H1 (cell line): Measurements from ENCODE around the gene THYN1. TPM values are rescaled to one million over a fixed set of nuclear protein-coding genes. Genes with fewer than 3 reads are reported as not detected.

Experiments
- BACH1 ChIP-seq: IDR thresholded peaks from 2 replicates; pipeline ENCODE4 v1.6.1; 2012; ENCODE audit warnings: low read length, improper control_type of control experiment
- BCL11A ChIP-seq, 2 experiments: IDR thresholded peaks; one replicate each; pipeline ENCODE4 v1.6.1; 2011; ENCODE audit warnings: low read depth in 2 of 2, low read length in 2 of 2, mild to moderate bottlenecking in 2 of 2
- CHD7 ChIP-seq: fragments of 300-600 bp; sonication (generic); IDR thresholded peaks from 2 replicates; pipeline ENCODE4 v1.7.1; 2012; ENCODE audit warnings: low read length, moderate library complexity, mild to moderate bottlenecking, inconsistent platforms; ENCODE audit not compliant: insufficient replicate concordance
- JUND ChIP-seq: IDR thresholded peaks from 2 replicates; pipeline ENCODE4 v1.6.1; 2011; ENCODE audit warnings: mild to moderate bottlenecking, improper control_type of control experiment, low read length
- KDM1A ChIP-seq: fragments of 200-600, 300-600 bp; sonication (generic); IDR thresholded peaks from 2 replicates; pipeline ENCODE4 v1.7.1; 2016; ENCODE audit warnings: mild to moderate bottlenecking, low read length, borderline replicate concordance
- KDM4A ChIP-seq: IDR thresholded peaks from one replicate; pipeline ENCODE4 v1.7.1; 2012; ENCODE audit warnings: low read depth, mild to moderate bottlenecking, moderate library complexity, low read length, inconsistent platforms; ENCODE audit not compliant: severe bottlenecking
- NANOG ChIP-seq: IDR thresholded peaks from 2 replicates; pipeline ENCODE4 v1.6.1; 2011; ENCODE audit warnings: low read length, low read depth, mild to moderate bottlenecking, inconsistent platforms; ENCODE audit not compliant: insufficient read depth, poor library complexity, severe bottlenecking
- POU5F1 ChIP-seq: IDR thresholded peaks from 2 replicates; pipeline ENCODE4 v1.6.1; 2011; ENCODE audit warnings: low read depth, mild to moderate bottlenecking, low read length, moderate library complexity
- SIX5 ChIP-seq: IDR thresholded peaks from 2 replicates; pipeline ENCODE4 v1.6.1; 2011; ENCODE audit warnings: mild to moderate bottlenecking, low read depth, low read length
- polyA plus RNA-seq, 7 experiments: library from polyadenylated mRNA; depleted of rRNA in 3 of 7; stranded (reverse) in 5 of 7; unstranded in 2 of 7; fragments of >200 nt in 5 of 7; fragments of 200-250 nt in 2 of 7; gene quantifications; 1 replicate in 5 of 7; 2 replicates in 1 of 7; 4 replicates in 1 of 7; pipeline versions ENCODE4 v1.2.1 to v1.2.3, GENCODE V29; 2011 to 2013; ENCODE audit warnings: missing spikeins in 2 of 7, mixed read lengths in 2 of 7
- total RNA-seq: library from RNA; stranded (reverse); fragmentation: NEBNext Ultra II Directional; extraction: Animal tissue kit (Norgen Biotek cat#: 25700); gene quantifications from 2 replicates; pipeline ENCODE4 v1.2.1, GENCODE V29; 2021

Gene THYN1
- total and polyA plus RNA-seq, 2 of the 8 experiments (the other 6 are each of a cell fraction or from before 2014, with no cell fraction given): 77.3 to 95.1 TPM

- no peak for TF ChIP-seq CHD7
- no peak for TF ChIP-seq JUND
- TF ChIP-seq BCL11A (IDR thresholded peaks at IDR 0.05; ENCODE audit: low read depth in 2 of 2, low read length in 2 of 2): no peak
- no peak for TF ChIP-seq KDM4A
- TF ChIP-seq POU5F1: no peak
- TF ChIP-seq SIX5: no peak
- TF ChIP-seq BACH1: no peak
- TF ChIP-seq KDM1A: no peak
- TF ChIP-seq NANOG: no peak
- TF ChIP-seq, all 59 proteins: peak for 0
Observed at GRCh38 chr11:134235399-134235798, 17.8 kb downstream of the THYN1 start (continued).
